HEK293 (cell line): ENCODE results near the gene LEPR.

ENCODE experiments used
- KLF10 ChIP-seq: fragments of 450-650 bp; IDR thresholded peaks from 2 replicates; pipeline ENCODE4 v1.5.1; 2018; ENCODE audit warnings: missing biosample characterization, mild to moderate bottlenecking, missing genetic modification characterization
- OVOL3 ChIP-seq: fragments of 450-650 bp; formaldehyde crosslinking; IDR thresholded peaks from 2 replicates; pipeline ENCODE4 v1.5.1; 2016; ENCODE audit warnings: missing biosample characterization, missing genetic modification characterization
- ZNF274 ChIP-seq, 2 experiments: fragments of 200-500 bp in 1 of 2; fragments of 450-650 bp in 1 of 2; sonication (Bioruptor generic) in 1 of 2; formaldehyde crosslinking in 1 of 2; IDR thresholded peaks; 2 replicates each; pipeline versions ENCODE4 v1.5.1 to v1.6.1; 2014 to 2016; ENCODE audit warnings: borderline replicate concordance in 1 of 2, inconsistent platforms in 1 of 2, low read length in 1 of 2, missing biosample characterization in 1 of 2, missing genetic modification characterization in 1 of 2
- TF ChIP-seq, protein P1 (sequence below): fragments of 450-650 bp; formaldehyde crosslinking; IDR thresholded peaks from 2 replicates; pipeline ENCODE4 v1.5.1; 2017; ENCODE audit warnings: missing biosample characterization, mild to moderate bottlenecking, missing genetic modification characterization, moderate library complexity
- TF ChIP-seq, protein P2 (sequence below): fragments of 450-650 bp; formaldehyde crosslinking; IDR thresholded peaks from 2 replicates; pipeline ENCODE4 v1.5.1; 2016; ENCODE audit warnings: missing biosample characterization, missing genetic modification characterization
- TF ChIP-seq, protein P3 (sequence below): fragments of 450-650 bp; formaldehyde crosslinking; IDR thresholded peaks from 2 replicates; pipeline ENCODE4 v1.5.0; 2017; ENCODE audit warnings: missing biosample characterization, missing genetic modification characterization, borderline replicate concordance
- TF ChIP-seq, protein P4 (sequence below): fragments of 450-650 bp; formaldehyde crosslinking; IDR thresholded peaks from 2 replicates; pipeline ENCODE4 v1.5.1; 2017; ENCODE audit warnings: missing biosample characterization, missing genetic modification characterization

DNA sequence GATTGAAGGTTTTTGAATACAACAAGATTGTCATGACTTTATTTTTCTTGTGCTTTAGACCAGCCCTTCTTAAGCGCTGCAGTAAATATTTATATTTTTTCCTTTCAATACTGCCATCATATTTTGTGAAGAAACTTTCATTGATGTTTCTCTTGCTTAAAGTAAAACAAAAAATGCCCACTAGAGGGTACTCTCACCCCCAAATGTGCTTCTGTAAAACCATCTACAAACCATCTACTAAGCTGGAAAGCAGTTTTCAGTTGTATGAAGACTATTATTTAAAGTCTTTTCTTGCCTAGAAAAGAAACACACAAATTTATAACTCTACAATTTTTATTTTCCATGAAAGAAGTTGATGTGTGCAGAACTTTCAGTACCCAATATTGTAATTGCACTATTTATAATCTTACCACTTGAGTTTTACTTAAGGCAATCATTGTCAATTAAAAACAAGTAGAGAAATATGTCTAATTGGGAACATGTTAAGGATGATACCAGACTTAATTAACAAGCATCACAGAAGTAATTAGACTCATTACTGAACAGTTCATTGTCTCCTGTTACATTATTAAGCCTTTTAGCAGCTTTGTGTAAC, 10.7 kb downstream of the LEPR start:
- TF ChIP-seq, protein P1, sequence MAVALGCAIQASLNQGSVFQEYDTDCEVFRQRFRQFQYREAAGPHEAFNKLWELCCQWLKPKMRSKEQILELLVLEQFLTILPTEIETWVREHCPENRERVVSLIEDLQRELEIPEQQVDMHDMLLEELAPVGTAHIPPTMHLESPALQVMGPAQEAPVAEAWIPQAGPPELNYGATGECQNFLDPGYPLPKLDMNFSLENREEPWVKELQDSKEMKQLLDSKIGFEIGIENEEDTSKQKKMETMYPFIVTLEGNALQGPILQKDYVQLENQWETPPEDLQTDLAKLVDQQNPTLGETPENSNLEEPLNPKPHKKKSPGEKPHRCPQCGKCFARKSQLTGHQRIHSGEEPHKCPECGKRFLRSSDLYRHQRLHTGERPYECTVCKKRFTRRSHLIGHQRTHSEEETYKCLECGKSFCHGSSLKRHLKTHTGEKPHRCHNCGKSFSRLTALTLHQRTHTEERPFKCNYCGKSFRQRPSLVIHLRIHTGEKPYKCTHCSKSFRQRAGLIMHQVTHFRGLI = no peak
- TF ChIP-seq, protein P2, sequence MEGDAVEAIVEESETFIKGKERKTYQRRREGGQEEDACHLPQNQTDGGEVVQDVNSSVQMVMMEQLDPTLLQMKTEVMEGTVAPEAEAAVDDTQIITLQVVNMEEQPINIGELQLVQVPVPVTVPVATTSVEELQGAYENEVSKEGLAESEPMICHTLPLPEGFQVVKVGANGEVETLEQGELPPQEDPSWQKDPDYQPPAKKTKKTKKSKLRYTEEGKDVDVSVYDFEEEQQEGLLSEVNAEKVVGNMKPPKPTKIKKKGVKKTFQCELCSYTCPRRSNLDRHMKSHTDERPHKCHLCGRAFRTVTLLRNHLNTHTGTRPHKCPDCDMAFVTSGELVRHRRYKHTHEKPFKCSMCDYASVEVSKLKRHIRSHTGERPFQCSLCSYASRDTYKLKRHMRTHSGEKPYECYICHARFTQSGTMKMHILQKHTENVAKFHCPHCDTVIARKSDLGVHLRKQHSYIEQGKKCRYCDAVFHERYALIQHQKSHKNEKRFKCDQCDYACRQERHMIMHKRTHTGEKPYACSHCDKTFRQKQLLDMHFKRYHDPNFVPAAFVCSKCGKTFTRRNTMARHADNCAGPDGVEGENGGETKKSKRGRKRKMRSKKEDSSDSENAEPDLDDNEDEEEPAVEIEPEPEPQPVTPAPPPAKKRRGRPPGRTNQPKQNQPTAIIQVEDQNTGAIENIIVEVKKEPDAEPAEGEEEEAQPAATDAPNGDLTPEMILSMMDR (tag by site-specific recombination) = 0 out of 2 replicates have a peak, but pooled peaks have one; percentile 7
- no peak for TF ChIP-seq ZNF274 (IDR thresholded peaks at IDR 0.05; ENCODE audit: low read length)
- TF ChIP-seq ZNF274 (tag by site-specific recombination; IDR thresholded peaks at IDR 0.05; ENCODE audit: borderline replicate concordance) = no peak
- no peak for TF ChIP-seq OVOL3 (tag by site-specific recombination)
- TF ChIP-seq, protein P3, sequence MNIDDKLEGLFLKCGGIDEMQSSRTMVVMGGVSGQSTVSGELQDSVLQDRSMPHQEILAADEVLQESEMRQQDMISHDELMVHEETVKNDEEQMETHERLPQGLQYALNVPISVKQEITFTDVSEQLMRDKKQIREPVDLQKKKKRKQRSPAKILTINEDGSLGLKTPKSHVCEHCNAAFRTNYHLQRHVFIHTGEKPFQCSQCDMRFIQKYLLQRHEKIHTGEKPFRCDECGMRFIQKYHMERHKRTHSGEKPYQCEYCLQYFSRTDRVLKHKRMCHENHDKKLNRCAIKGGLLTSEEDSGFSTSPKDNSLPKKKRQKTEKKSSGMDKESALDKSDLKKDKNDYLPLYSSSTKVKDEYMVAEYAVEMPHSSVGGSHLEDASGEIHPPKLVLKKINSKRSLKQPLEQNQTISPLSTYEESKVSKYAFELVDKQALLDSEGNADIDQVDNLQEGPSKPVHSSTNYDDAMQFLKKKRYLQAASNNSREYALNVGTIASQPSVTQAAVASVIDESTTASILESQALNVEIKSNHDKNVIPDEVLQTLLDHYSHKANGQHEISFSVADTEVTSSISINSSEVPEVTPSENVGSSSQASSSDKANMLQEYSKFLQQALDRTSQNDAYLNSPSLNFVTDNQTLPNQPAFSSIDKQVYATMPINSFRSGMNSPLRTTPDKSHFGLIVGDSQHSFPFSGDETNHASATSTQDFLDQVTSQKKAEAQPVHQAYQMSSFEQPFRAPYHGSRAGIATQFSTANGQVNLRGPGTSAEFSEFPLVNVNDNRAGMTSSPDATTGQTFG = no peak
- TF ChIP-seq KLF10 (tag by site-specific recombination) = no peak
- TF ChIP-seq, protein P4, sequence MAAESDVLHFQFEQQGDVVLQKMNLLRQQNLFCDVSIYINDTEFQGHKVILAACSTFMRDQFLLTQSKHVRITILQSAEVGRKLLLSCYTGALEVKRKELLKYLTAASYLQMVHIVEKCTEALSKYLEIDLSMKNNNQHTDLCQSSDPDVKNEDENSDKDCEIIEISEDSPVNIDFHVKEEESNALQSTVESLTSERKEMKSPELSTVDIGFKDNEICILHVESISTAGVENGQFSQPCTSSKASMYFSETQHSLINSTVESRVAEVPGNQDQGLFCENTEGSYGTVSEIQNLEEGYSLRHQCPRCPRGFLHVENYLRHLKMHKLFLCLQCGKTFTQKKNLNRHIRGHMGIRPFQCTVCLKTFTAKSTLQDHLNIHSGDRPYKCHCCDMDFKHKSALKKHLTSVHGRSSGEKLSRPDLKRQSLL = no peak
